DND-41 (cell line): Measurements from ENCODE around the gene SLC35F3.

Source experiments
- EZH2 ChIP-seq: IDR thresholded peaks from 3 replicates; pipeline ENCODE4 v1.6.1; 2012; ENCODE audit warnings: borderline replicate concordance, low read depth, mild to moderate bottlenecking, moderate library complexity, low read length, inconsistent platforms; ENCODE audit not compliant: severe bottlenecking
- TF ChIP-seq, protein P1 (sequence below): IDR thresholded peaks from 2 replicates; pipeline ENCODE4 v1.5.1; 2012; ENCODE audit warnings: borderline replicate concordance, low read length, moderate library complexity, mild to moderate bottlenecking; ENCODE audit not compliant: poor library complexity, severe bottlenecking; ENCODE audit errors: extremely low read depth

- TF ChIP-seq, protein P1, sequence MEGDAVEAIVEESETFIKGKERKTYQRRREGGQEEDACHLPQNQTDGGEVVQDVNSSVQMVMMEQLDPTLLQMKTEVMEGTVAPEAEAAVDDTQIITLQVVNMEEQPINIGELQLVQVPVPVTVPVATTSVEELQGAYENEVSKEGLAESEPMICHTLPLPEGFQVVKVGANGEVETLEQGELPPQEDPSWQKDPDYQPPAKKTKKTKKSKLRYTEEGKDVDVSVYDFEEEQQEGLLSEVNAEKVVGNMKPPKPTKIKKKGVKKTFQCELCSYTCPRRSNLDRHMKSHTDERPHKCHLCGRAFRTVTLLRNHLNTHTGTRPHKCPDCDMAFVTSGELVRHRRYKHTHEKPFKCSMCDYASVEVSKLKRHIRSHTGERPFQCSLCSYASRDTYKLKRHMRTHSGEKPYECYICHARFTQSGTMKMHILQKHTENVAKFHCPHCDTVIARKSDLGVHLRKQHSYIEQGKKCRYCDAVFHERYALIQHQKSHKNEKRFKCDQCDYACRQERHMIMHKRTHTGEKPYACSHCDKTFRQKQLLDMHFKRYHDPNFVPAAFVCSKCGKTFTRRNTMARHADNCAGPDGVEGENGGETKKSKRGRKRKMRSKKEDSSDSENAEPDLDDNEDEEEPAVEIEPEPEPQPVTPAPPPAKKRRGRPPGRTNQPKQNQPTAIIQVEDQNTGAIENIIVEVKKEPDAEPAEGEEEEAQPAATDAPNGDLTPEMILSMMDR: no peak
- no peak for TF ChIP-seq EZH2
Measured at GRCh38 chr1:233982827-233983518, 78.5 kb downstream of the SLC35F3 start.
